HTERT RPE-1 (cell line): ENCODE results near the gene IL18RAP.

Source experiments
- in situ Hi-C: fragments of 300-500 bp; cut with MboI; formaldehyde crosslinking; loops from 4 replicates; pipeline ENCODE4 v1.14.3; 2020; ENCODE audit warnings: low sequenced_read_pairs

IL18RAP gene

GRCh38 chr2:102421890-102422759 is 835 bp upstream of the IL18RAP start:
- in situ Hi-C loops = no loop called here

- in situ Hi-C loops = no loop called here
Measured at GRCh38 chr2:102423368-102423767, 408 bp downstream of the IL18RAP start.

GRCh38 chr2:102424754-102425153 is 1.8 kb downstream of the IL18RAP start:
- in situ Hi-C loops = no loop called here

GRCh38 chr2:102425441-102426132 is 2.6 kb downstream of the IL18RAP start:
- in situ Hi-C loops = no loop called here

- in situ Hi-C loops = no loop called here
Measured at GRCh38 chr2:102427249-102427648, 4.3 kb downstream of the IL18RAP start.

- in situ Hi-C loops = no loop called here
Measured at GRCh38 chr2:102428573-102428972, 5.6 kb downstream of the IL18RAP start.

GRCh38 chr2:102432386-102432785 is 9.4 kb downstream of the IL18RAP start:
- in situ Hi-C loops = no loop called here

- in situ Hi-C loops = no loop called here
Measured at GRCh38 chr2:102433973-102434654, 11.2 kb downstream of the IL18RAP start.

- in situ Hi-C loops = no loop called here
Measured at GRCh38 chr2:102434655-102435381, 11.9 kb downstream of the IL18RAP start.

- in situ Hi-C loops = no loop called here
Measured at GRCh38 chr2:102435741-102436140, 12.8 kb downstream of the IL18RAP start.

GRCh38 chr2:102436323-102436722 is 13.4 kb downstream of the IL18RAP start:
- in situ Hi-C loops = no loop called here

GRCh38 chr2:102437122-102437521 is 14.2 kb downstream of the IL18RAP start:
- in situ Hi-C loops = no loop called here

GRCh38 chr2:102438111-102438510 is 15.2 kb downstream of the IL18RAP start:
- in situ Hi-C loops = no loop called here

- in situ Hi-C loops = no loop called here
Measured at GRCh38 chr2:102438578-102438977, 15.6 kb downstream of the IL18RAP start.

- in situ Hi-C loops = no loop called here
Measured at GRCh38 chr2:102439065-102439695, 16.2 kb downstream of the IL18RAP start.

- in situ Hi-C loops = no loop called here
Measured at GRCh38 chr2:102442967-102443828, 20.2 kb downstream of the IL18RAP start.

- in situ Hi-C loops = no loop called here
Measured at GRCh38 chr2:102444233-102444632, 21.3 kb downstream of the IL18RAP start.

GRCh38 chr2:102446936-102447335 is 24.0 kb downstream of the IL18RAP start:
- in situ Hi-C loops = no loop called here

GRCh38 chr2:102449370-102449974 is 26.5 kb downstream of the IL18RAP start:
- in situ Hi-C loops = no loop called here
